Activated CD4-positive, alpha-beta memory T cell treated with anti-CD3 and anti-CD28 coated beads for 36 hours (primary cell): ENCODE results near the gene WFIKKN2. TPM values are rescaled to one million over a fixed set of nuclear protein-coding genes. Genes with fewer than 3 reads are reported as not detected.

Experiments used
- CTCF ChIA-PET: fragments of 350-600 bp; sonication (Branson Sonifier 250); formaldehyde crosslinking; loops from one replicate; lab custom pipeline; 2021; ENCODE audit warnings: antibody characterized with exemption, inconsistent platforms; lab: Charles Lee
- POLR2A ChIA-PET: fragments of 350-600 bp; sonication (Branson Sonifier 250); formaldehyde crosslinking; loops from one replicate; lab custom pipeline; 2021; ENCODE audit warnings: antibody characterized with exemption; lab: Charles Lee
- DNase-seq: peaks from one replicate; pipeline ENCODE4 v3.0.0-alpha.2; 2020
- H3K27ac Mint-ChIP-seq: one replicate; pipeline ENCODE4 v1.8.0; 2021; ENCODE audit warnings: mixed read lengths
- H3K27me3 Mint-ChIP-seq: one replicate; pipeline ENCODE4 v1.8.0; 2021; ENCODE audit warnings: mixed read lengths
- H3K36me3 Mint-ChIP-seq: one replicate; pipeline ENCODE4 v1.8.0; 2021; ENCODE audit warnings: mixed read lengths
- H3K4me1 Mint-ChIP-seq: one replicate; pipeline ENCODE4 v1.8.0; 2021; ENCODE audit warnings: low read depth, mixed read lengths
- H3K4me3 Mint-ChIP-seq: one replicate; pipeline ENCODE4 v1.8.0; 2021; ENCODE audit warnings: mild to moderate bottlenecking, mixed read lengths
- H3K9me3 Mint-ChIP-seq: one replicate; pipeline ENCODE4 v1.8.0; 2021; ENCODE audit warnings: mixed read lengths
- intact Hi-C: fragments of 100-400 bp; cut with micrococcal nuclease; formaldehyde crosslinking; loops from one replicate; pipeline ENCODE4 v1.15.1; 2023
- total RNA-seq, 2 experiments: library from RNA; stranded (reverse); gene quantifications; one replicate each; pipeline ENCODE4 v1.2.3, GENCODE V29; 2021

WFIKKN2 gene
- total RNA-seq, 2 experiments from 2014 or later = not detected

- CTCF ChIA-PET = interaction anchor here (1.2 to 1.9 kb wide), 3 partner anchors 12 to 65 kb away, joined by 3 to 5 read pairs (median 4); no protein-coding TSS in a partner anchor
- Mint-ChIP-seq H3K27ac (peak overlapping the region; percentile 16), H3K27me3 (no peaks in the 10 kb centered on the region), H3K4me3 (no peak overlapping the region), H3K9me3 (peaks cover 2% of the 10 kb centered on the region), H3K4me1 (peaks cover 25% of the 10 kb centered on the region), H3K36me3 (no peaks in the 10 kb centered on the region)
- no peak for DNase-seq
- intact Hi-C loops = no loop called here
- POLR2A ChIA-PET = interaction anchor here (1.1 kb wide), 1 partner anchor 18 kb away, joined by 3 read pairs; the partner anchor contains the start of gene TOB1
These were observed 49.3 kb downstream of the WFIKKN2 start for GRCh38 chr17:50884439-50885311.

GRCh38 chr17:50887705-50888245, 52.4 kb downstream of the WFIKKN2 start:
- Mint-ChIP-seq H3K4me1 (peaks cover 23% of the 10 kb centered on the region), H3K9me3 (no peaks in the 10 kb centered on the region), H3K36me3 (no peaks in the 10 kb centered on the region), H3K27me3 (no peaks in the 10 kb centered on the region), H3K4me3 (no peak overlapping the region), H3K27ac (peak overlapping the region; percentile 30)
- CTCF ChIA-PET = interaction anchor here (0.6 to 2.4 kb wide), 6 partner anchors 22 to 73 kb away, joined by 3 to 10 read pairs (median 4); no protein-coding TSS in a partner anchor
- DNase-seq = no peak
- POLR2A ChIA-PET = interaction anchor here (0.6 to 2.5 kb wide), 3 partner anchors 20 to 31 kb away, joined by 3 to 12 read pairs (median 4); partner anchors contain the start of gene TOB1
- intact Hi-C loops = loop anchor here (2.0 kb wide), 2 partner anchors 21 to 23 kb away; partner anchors contain the start of gene TOB1

GRCh38 chr17:50889528-50890118, 54.2 kb downstream of the WFIKKN2 start:
- no peaks in the 10 kb centered on the region for H3K36me3 Mint-ChIP-seq
- H3K9me3 Mint-ChIP-seq = no peaks in the 10 kb centered on the region
- H3K27me3 Mint-ChIP-seq = no peaks in the 10 kb centered on the region
- no peak for DNase-seq
- intact Hi-C loops = no loop called here
- H3K27ac Mint-ChIP-seq = no peak overlapping the region
- ChIA-PET POLR2A (interaction anchor here (0.9 kb wide), 1 partner anchor 24 kb away, joined by 4 read pairs; no protein-coding TSS in a partner anchor), CTCF (interaction anchor here (1.1 to 1.3 kb wide), 2 partner anchors 11 to 26 kb away, joined by 3 read pairs; no protein-coding TSS in a partner anchor)
- peaks cover 15% of the 10 kb centered on the region for H3K4me1 Mint-ChIP-seq
- H3K4me3 Mint-ChIP-seq = no peak overlapping the region

GRCh38 chr17:50890675-50891516, 55.5 kb downstream of the WFIKKN2 start:
- no peak for DNase-seq
- ChIA-PET CTCF (no interaction called here), POLR2A (interaction anchor here (1.5 kb wide), 1 partner anchor 28 kb away, joined by 3 read pairs; no protein-coding TSS in a partner anchor)
- no peaks in the 10 kb centered on the region for H3K36me3 Mint-ChIP-seq
- H3K27me3 Mint-ChIP-seq = no peaks in the 10 kb centered on the region
- intact Hi-C loops = no loop called here
- peaks cover 15% of the 10 kb centered on the region for H3K4me1 Mint-ChIP-seq
- H3K27ac Mint-ChIP-seq = no peak overlapping the region
- no peak overlapping the region for H3K4me3 Mint-ChIP-seq
- no peaks in the 10 kb centered on the region for H3K9me3 Mint-ChIP-seq

- intact Hi-C loops = no loop called here
- H3K36me3 Mint-ChIP-seq = no peaks in the 10 kb centered on the region
- CTCF ChIA-PET = no interaction called here
- no peak overlapping the region for H3K4me3 Mint-ChIP-seq
- POLR2A ChIA-PET = interaction anchor here (1.5 kb wide), 1 partner anchor 27 kb away, joined by 3 read pairs; no protein-coding TSS in a partner anchor
- H3K27me3 Mint-ChIP-seq = no peaks in the 10 kb centered on the region
- DNase-seq = no peak
- H3K27ac Mint-ChIP-seq = no peak overlapping the region
- H3K4me1 Mint-ChIP-seq = peaks cover 15% of the 10 kb centered on the region
- no peaks in the 10 kb centered on the region for H3K9me3 Mint-ChIP-seq
These were observed 56.2 kb downstream of the WFIKKN2 start for GRCh38 chr17:50891577-50891989.

Other genes with a start within 250 kb of the WFIKKN2 start
- gene ABCC3, start 200.7 kb upstream of the WFIKKN2 start, total RNA-seq = not detected
- gene ANKRD40, start 127.7 kb upstream of the WFIKKN2 start, total RNA-seq = 10 to 100 TPM; 27.4 to 27.8 TPM
- 100 to 1,000 TPM; 120 to 137 TPM for gene LUC7L3, start 116.0 kb upstream of the WFIKKN2 start, total RNA-seq
- gene ANKRD40CL, start 68.1 kb upstream of the WFIKKN2 start, total RNA-seq = not detected
- gene TOB1, start 30.8 kb downstream of the WFIKKN2 start, total RNA-seq = 10 to 100 TPM; 42.3 to 44.1 TPM